ENCODE results near the gene TTLL11. TPM values are rescaled to one million over a fixed set of nuclear protein-coding genes. Genes with fewer than 3 reads are reported as not detected.

Gene TTLL11
- total RNA-seq, 1 donor from 2014 or later = 6.9 TPM

DNA sequence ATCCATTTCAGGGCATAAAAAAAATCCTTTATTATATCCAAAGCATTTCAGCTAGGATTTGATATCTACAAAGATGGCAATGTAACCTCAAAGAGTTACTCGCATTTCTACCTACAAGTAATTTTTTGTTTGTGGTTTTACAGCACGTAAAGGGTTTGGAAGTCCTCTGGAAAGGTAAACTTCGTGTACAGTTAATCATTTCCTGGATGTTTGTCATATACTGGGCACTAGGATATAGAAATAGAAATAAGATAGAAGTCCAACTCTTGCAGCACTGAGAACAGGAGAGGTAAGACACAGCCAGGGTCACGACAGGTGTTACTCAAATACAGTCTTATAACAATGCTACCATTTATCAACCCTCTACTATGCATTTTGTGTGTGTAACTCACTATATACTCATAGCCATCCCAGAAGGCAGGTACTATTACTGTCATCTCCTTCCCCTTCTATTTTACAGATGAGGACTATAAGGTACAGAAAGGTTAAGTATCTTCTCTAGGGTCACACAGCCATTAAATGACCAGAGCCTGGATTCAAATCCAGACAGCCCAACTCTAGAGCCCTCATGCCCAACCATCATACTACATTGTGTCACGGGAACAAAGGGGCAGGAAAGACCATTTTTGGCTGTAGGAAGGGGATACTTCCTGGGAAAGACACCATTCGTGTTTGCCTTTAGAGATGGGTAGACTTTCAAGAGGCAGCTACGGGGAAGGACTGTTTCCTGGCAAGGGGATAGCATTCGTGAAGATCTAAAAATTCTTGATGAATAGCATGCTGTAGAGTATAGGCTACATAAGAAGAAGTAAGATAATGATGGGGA, 47.5 kb upstream of the TTLL11 start:
- H3K4me3 Mint-ChIP-seq (ENCODE audit: unreplicated experiment) = no peak overlapping the region
- DNase-seq (ENCODE audit: low read depth) (no peak), FAIRE-seq (no peak)
- H3K4me1 Mint-ChIP-seq (ENCODE audit: low read depth, unreplicated experiment) = peaks cover 2% of the 10 kb centered on the region
- no peaks in the 10 kb centered on the region for H3K79me2 ChIP-seq (ENCODE audit: insufficient read depth, low read length)
- no peak overlapping the region for H3K9ac ChIP-seq (ENCODE audit: low read length)
- H3K9me3 Mint-ChIP-seq (ENCODE audit: unreplicated experiment) = no peaks in the 10 kb centered on the region
- no peak overlapping the region for H2AFZ ChIP-seq (ENCODE audit: low read depth, low read length)
- H4K20me1 ChIP-seq (ENCODE audit: insufficient read depth, low read length) = peaks cover 9% of the 10 kb centered on the region
- H3K27ac ChIP-seq (ENCODE audit: low read depth, low read length) = no peak overlapping the region
- peaks cover 5% of the 10 kb centered on the region for H3K27me3 Mint-ChIP-seq (ENCODE audit: low read depth, unreplicated experiment)
- peaks cover 20% of the 10 kb centered on the region for H3K36me3 ChIP-seq (ENCODE audit: insufficient read depth, low read length)
- peaks cover 15% of the 10 kb centered on the region for H3K36me3 Mint-ChIP-seq (ENCODE audit: low read depth, unreplicated experiment)
- H3K9me3 ChIP-seq (ENCODE audit: insufficient read depth, low read depth, low read length) = no peaks in the 10 kb centered on the region
- H3K4me1 ChIP-seq (ENCODE audit: insufficient read depth, low read length) = no peaks in the 10 kb centered on the region
- no peak for TF ChIP-seq EZH2 (IDR thresholded peaks at IDR 0.05; ENCODE audit: insufficient read depth, low read length)
- TF ChIP-seq, protein P1, sequence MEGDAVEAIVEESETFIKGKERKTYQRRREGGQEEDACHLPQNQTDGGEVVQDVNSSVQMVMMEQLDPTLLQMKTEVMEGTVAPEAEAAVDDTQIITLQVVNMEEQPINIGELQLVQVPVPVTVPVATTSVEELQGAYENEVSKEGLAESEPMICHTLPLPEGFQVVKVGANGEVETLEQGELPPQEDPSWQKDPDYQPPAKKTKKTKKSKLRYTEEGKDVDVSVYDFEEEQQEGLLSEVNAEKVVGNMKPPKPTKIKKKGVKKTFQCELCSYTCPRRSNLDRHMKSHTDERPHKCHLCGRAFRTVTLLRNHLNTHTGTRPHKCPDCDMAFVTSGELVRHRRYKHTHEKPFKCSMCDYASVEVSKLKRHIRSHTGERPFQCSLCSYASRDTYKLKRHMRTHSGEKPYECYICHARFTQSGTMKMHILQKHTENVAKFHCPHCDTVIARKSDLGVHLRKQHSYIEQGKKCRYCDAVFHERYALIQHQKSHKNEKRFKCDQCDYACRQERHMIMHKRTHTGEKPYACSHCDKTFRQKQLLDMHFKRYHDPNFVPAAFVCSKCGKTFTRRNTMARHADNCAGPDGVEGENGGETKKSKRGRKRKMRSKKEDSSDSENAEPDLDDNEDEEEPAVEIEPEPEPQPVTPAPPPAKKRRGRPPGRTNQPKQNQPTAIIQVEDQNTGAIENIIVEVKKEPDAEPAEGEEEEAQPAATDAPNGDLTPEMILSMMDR (IDR thresholded peaks at IDR 0.05; ENCODE audit: insufficient read depth, low read depth, low read length) = no peak
- peaks cover 2% of the 10 kb centered on the region for H3K27me3 ChIP-seq (ENCODE audit: insufficient read depth, low read length)
- H3K27ac Mint-ChIP-seq (ENCODE audit: unreplicated experiment) = no peak overlapping the region
- H3K4me3 ChIP-seq (ENCODE audit: insufficient read depth, low read depth, low read length) = no peak overlapping the region
- no peak overlapping the region for H3K4me2 ChIP-seq (ENCODE audit: low read length)

DNA sequence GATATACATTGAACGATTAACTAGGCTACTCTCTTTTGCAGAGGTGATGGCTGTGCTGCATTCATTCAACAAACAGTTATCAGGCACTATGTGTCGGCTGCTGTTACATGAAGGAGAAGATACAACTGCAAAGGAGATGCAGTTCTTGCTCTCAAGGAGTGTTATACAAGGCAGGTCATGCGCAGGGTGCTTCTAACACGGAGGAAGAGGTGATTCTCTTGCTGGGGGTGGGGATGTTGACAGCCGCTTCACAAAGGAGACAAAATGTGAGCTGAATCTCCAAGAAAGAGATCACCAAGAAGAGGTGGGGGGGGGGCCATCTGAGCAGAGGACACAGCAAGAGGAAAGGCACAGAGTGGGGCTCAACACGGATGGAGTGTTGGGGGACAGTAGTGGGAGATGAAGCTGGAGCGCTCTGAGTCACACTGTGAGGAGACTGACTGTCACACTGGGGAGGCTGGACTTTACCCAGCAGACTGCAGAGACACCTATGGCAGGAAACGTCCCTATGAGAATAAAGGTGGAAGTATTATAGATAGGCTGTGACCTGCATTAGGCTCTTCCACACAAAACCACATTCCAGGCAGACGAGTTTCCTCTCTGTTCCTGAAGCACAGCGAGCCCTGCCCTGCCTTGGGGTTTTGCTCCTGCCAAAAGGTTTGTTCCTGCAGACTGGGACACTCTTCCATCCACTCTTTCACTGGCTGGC, 45.6 kb upstream of the TTLL11 start:
- H3K27ac Mint-ChIP-seq (ENCODE audit: unreplicated experiment) = no peak overlapping the region
- FAIRE-seq = no peak
- TF ChIP-seq, protein P1 (IDR thresholded peaks at IDR 0.05; ENCODE audit: insufficient read depth, low read depth, low read length) = no peak
- TF ChIP-seq EZH2 (IDR thresholded peaks at IDR 0.05; ENCODE audit: insufficient read depth, low read length) = no peak
- peaks cover 9% of the 10 kb centered on the region for H3K36me3 Mint-ChIP-seq (ENCODE audit: low read depth, unreplicated experiment)
- no peak overlapping the region for H3K4me2 ChIP-seq (ENCODE audit: low read length)
- H3K4me1 ChIP-seq (ENCODE audit: insufficient read depth, low read length) = peaks cover 7% of the 10 kb centered on the region
- peaks cover 11% of the 10 kb centered on the region for H3K4me1 Mint-ChIP-seq (ENCODE audit: low read depth, unreplicated experiment)
- no peak overlapping the region for H3K4me3 ChIP-seq (ENCODE audit: insufficient read depth, low read depth, low read length)
- no peak overlapping the region for H3K4me3 Mint-ChIP-seq (ENCODE audit: unreplicated experiment)
- peaks cover 5% of the 10 kb centered on the region for H3K27me3 Mint-ChIP-seq (ENCODE audit: low read depth, unreplicated experiment)
- no peaks in the 10 kb centered on the region for H3K9me3 Mint-ChIP-seq (ENCODE audit: unreplicated experiment)
- peaks cover 2% of the 10 kb centered on the region for H3K27me3 ChIP-seq (ENCODE audit: insufficient read depth, low read length)
- H2AFZ ChIP-seq (ENCODE audit: low read depth, low read length) = no peak overlapping the region
- peaks cover 9% of the 10 kb centered on the region for H3K36me3 ChIP-seq (ENCODE audit: insufficient read depth, low read length)
- no peak overlapping the region for H3K27ac ChIP-seq (ENCODE audit: low read depth, low read length)
- H3K9ac ChIP-seq (ENCODE audit: low read length) = no peak overlapping the region
- H4K20me1 ChIP-seq (ENCODE audit: insufficient read depth, low read length) = no peaks in the 10 kb centered on the region
- no peak for DNase-seq (ENCODE audit: low read depth)
- H3K79me2 ChIP-seq (ENCODE audit: insufficient read depth, low read length) = no peaks in the 10 kb centered on the region
- no peaks in the 10 kb centered on the region for H3K9me3 ChIP-seq (ENCODE audit: insufficient read depth, low read depth, low read length)
